K562 (cell line): Measurements from ENCODE around the gene FRMD1.

Experiments
- EP300 ChIP-seq: IDR thresholded peaks from 2 replicates; pipeline ENCODE4 v1.6.1; 2012; ENCODE audit warnings: low read length, improper control_type of control experiment
- MYC ChIP-seq, 2 experiments: fragments of 250-450 bp in 1 of 2; sonication (Bioruptor Pico) in 1 of 2; IDR thresholded peaks; 2 replicates each; pipeline versions ENCODE4 v1.5.1 to v1.6.1; 2012 to 2021; ENCODE audit warnings: low read depth in 2 of 2, borderline replicate concordance in 1 of 2, improper control_type of control experiment in 1 of 2, low read length in 1 of 2, mild to moderate bottlenecking in 1 of 2, moderate library complexity in 1 of 2

DNA sequence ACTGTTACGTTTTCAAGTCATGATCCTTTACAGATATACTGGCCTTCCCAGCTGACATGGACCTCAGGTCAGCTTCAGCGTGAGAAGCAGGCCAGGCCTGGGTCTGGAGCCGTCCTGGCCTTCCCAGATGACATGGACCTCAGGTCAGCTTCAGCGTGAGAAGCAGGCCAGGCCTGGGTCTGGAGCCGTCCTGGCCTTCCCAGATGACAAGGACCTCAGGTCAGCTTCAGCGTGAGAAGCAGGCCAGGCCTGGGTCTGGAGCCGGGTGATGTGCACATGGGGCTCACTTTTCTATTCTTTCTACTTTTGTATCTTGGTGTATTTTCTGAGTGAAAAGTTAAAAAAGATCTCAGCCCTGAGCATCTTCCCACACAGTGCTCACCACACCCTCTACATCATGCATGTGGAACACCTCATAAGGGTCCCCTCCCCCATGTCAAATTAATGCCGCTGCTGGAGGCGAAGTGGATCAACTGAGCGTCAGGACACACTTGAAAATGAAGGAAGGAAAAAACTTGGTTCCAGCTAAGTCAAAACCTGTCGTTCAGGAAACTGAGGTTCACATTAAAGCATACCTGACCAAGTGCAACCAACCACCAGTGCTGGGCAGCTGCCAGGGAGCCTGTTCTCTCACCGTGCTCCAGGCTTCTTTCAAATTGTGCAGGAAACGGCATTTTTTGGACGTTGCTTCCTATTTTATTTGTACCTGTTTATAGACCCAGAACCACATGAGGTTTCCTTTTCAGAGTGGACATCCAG is 49.4 kb downstream of the FRMD1 start:
- TF ChIP-seq MYC (IDR thresholded peaks at IDR 0.05; ENCODE audit: low read depth, low read length) (no peak), MYC (CRISPR knock-in tag; IDR thresholded peaks at IDR 0.05; ENCODE audit: borderline replicate concordance, low read depth) (no peak), EP300 (no peak)
